HG02571 (cell line): Measurements from ENCODE around the gene NHLRC2.

Experiments
- ATAC-seq: cut with Tn5 transposase; IDR thresholded peaks from one replicate; pipeline ENCODE4 v1.9.1; 2021; ENCODE audit warnings: mild to moderate bottlenecking, moderate library complexity; ENCODE audit not compliant: unreplicated experiment

NHLRC2 gene

DNA sequence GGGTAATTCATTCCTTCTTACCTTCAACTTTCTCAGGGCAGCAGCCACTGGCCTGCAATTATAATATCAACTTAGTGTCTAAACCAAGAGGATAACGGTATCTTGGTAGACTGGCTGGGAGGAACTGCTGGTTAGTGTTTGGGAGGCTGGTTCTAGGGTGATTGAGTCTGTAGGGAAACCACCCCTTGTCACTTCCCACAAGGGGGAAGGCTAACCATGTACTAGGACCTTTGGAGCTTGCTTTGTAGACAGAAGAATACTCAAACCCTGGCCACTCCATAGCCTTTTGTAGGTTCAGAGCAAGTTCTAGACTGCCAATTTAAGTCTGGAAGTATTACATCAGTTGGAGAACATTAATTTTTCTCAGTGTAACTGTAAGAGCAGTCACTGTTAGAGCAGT lies 51.3 kb downstream of the NHLRC2 start:
- ATAC-seq: no peak

GRCh38 chr10:113907166-113907565 lies 52.7 kb downstream of the NHLRC2 start:
- ATAC-seq: no peak

GRCh38 chr10:113908236-113908635 lies 53.8 kb downstream of the NHLRC2 start:
- ATAC-seq: no peak

DNA sequence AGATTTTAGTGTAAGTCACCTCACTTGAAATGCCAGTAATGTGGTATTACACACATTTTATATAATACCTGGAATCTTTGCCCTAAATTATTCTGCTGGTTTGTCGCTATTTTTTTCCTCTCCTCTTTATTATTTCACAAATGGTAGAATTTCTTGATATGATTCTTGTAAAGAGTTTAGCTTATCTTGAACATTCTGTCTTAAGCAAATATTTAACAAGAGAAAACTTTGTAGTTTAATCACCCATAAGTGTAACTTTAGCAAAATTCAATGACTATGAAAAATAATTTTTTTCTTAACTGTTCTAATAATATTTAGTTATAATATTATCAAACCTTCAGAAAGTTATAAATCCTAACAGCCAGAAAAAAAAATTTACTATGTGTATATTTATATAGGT lies 56.7 kb downstream of the NHLRC2 start:
- no peak for ATAC-seq

- no peak for ATAC-seq
Measured at GRCh38 chr10:113911839-113912238, 57.4 kb downstream of the NHLRC2 start.

GRCh38 chr10:113912582-113912981 lies 58.1 kb downstream of the NHLRC2 start:
- no peak for ATAC-seq

GRCh38 chr10:113914956-113915355 lies 60.5 kb downstream of the NHLRC2 start:
- ATAC-seq: no peak

- ATAC-seq: no peak
Measured at GRCh38 chr10:113915540-113915939, 61.1 kb downstream of the NHLRC2 start.

DNA sequence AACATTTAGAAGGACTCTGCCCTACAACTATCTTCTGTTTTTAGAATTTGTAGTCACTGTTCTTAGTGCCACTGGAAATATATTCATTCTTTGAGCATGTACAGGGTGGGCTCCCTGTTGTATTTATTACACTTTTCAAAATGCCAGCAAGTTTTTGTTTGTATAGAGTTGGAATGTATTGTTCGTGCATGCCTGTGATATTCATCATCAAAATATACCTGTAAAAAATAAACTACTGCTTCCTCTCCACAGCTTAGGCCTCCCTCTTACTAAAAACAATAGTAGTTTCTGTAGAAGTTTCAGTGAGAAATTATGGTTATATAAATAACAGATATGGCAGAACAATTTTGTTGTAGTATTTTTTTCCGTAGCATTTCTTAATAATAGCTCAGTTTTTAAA lies 61.6 kb downstream of the NHLRC2 start:
- no peak for ATAC-seq

GRCh38 chr10:113917636-113918035 lies 63.2 kb downstream of the NHLRC2 start:
- ATAC-seq: no peak

DNA sequence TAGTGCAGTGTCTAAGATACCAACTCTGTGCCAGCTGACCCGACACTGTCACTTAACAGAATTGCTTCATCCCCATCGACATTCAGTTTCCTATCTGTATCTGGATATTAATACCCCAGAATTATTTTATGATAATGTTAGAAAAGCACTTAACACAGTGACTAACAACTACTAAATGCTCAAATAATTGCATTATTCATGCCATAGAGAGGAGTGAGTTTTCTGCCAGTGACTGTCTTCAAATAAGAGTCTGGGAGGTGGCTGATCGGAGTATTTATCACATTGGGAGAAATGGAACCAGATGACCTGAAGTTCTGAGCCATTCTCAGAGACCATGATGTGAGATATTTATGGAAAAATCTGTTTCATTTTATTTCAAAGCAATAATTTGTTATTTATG lies 65.7 kb downstream of the NHLRC2 start:
- no peak for ATAC-seq

DNA sequence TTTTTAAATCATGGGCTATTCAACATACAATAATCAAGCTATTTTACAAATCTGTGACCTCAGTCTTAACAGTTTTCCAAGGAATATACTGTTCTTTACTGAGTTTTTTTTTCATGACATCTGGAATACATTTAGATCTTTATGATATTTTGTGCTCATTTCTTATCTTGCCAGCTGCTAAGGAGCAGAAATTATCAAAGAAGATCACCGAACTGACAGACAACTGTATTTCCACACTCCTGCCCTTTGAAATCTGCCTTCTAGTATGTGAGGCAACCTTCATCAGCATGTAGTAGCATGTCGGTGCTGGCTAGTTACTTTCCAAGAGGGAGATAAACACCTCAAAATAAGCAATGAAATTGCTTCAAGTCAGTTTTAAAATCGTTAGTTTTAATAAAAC lies 66.4 kb downstream of the NHLRC2 start:
- no peak for ATAC-seq

DNA sequence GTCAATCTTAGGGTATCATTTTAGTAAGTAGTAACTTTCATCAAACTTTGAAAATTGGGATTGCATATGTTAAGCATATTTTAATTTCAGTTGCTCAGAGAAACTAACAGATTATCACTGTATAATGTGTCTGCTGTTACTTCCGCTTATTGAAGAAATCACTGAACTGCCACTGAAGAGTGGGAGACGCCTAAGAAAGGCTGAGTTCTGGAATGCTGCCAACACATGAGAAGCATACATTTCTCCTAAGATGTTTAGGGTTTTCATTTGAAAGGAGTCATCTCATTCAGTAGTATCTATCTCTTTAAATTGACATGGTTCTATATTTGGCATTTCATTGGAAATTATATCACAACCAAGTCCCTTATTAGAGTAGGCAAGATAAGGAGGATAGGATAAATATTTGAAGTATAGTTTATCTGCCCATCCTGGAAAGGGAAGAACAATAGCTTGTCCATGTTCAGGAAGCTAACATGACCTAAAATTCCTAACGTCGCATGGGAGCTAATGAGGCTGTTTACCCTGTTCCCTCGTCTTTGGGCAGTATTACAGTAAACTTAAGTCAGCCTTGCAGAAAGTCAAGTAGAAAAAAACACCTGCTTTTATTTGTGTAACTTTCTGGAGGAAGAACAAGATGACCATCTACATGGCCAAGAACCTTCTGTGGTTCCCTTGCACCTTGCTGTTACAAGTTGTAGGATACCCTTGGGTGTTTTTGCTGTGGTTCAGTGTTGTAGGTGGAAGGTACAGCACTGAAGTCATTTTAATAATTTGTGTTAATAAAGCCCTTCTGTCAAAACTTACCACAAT lies 67.3 kb downstream of the NHLRC2 start:
- no peak for ATAC-seq

DNA sequence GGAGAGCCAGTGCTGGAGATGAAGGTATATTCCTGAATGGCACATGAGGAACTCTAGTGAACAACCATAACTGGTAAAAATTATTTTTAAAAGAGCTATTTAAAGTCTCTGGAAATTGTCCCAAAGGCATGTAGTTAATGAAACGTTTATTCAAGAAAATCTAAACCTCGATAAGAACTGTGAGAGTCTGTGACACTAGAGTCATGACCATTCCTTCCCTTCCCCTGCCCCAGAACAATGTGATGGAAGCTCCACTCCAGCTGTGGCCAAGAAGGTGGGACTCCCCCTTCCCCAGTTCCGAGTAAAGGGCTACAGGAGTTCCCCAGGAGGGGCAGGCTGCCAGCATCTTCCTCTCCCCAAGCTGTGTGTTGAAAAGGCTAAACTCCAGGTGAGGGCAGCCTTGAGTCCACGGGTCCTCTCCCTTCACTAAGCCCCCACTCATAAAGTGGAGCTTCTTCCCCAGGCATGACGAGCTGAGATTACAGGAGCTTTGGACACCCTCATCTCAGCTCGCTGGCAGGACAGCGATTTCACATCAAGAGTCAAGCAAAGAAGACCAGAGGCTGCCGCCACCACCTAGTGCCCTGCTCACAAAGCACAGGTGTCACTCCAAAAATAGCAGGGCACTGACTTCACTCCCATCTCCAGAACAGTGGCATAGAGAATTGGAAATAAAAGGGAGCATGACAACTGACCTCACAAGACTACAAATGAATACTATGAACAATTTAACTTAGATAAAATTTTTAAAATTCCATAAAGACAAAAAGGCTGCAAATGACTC lies 68.5 kb downstream of the NHLRC2 start:
- ATAC-seq: no peak

DNA sequence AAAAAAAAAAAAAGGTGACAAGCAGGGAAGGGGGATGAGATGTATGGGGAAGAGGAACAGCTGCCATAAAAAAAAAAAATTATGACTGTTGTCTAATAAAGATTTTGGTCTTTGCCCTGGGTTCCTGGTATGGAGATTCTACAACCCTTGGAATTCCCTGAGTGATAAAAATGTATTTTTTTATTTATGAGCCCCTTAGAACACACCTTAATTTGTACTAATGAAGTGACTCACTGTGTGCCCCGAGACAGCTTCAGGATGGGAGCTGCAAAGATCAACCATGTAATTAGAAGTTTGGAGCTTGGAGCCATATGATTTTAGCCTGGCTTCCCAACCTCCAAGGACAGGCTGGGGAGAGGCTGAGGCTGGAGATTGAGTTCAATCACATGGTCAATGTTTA lies 69.7 kb downstream of the NHLRC2 start:
- no peak for ATAC-seq

- ATAC-seq: no peak
Measured at GRCh38 chr10:113924664-113925063, 70.2 kb downstream of the NHLRC2 start.

- no peak for ATAC-seq
Measured at GRCh38 chr10:113927440-113927839, 73.0 kb downstream of the NHLRC2 start.

DNA sequence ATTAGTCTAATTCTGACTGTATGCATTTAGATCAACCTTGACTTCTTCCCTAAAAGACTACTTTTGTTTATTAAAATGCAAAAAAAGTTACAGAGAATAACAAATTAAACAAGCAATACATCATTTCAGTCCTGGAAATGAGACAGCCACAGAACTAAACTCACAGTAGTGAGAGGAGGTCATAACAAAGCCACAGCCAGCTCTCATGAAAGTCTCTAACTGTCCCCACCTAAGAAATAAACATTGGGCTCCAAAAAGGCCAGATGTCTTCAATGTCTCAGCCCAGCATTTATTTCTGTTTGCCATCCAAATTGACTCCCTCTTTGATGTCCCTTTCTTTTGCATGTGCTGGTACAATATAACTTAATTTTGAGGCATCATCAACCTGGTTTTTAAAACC lies 74.4 kb downstream of the NHLRC2 start:
- no peak for ATAC-seq

- ATAC-seq: no peak
Measured at GRCh38 chr10:113929522-113929921, 75.1 kb downstream of the NHLRC2 start.

GRCh38 chr10:113930482-113931057 lies 76.1 kb downstream of the NHLRC2 start:
- no peak for ATAC-seq

DNA sequence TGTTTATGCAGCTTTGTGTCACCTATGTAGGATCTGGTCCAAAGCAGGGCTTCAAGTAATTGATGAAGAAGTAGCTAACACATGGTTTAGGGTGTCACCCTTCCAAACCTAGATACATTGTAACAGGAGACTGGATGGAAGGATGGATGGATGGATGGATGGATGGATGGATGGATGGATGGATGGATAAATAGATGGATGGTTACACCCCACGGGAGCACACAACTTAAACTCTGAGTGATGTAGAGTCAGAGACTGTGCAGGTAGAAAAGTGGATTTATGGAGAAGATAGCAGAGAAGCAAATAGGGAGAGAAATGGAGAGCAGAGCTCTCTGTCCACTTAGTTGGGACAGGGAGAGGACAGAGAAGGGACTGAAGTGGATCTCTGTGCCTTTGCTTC lies 78.4 kb downstream of the NHLRC2 start:
- no peak for ATAC-seq
